ENCODE measurements around the gene LRRC39. TPM values are rescaled to one million over a fixed set of nuclear protein-coding genes. Genes with fewer than 3 reads are reported as not detected.
A peak's percentile ranks its signal among the peaks of the same experiment; 100 is the strongest.

Gene LRRC39
- total and polyA plus RNA-seq, 4 donors, result 0.12 to 1.4 (median 0.39) TPM

DNA sequence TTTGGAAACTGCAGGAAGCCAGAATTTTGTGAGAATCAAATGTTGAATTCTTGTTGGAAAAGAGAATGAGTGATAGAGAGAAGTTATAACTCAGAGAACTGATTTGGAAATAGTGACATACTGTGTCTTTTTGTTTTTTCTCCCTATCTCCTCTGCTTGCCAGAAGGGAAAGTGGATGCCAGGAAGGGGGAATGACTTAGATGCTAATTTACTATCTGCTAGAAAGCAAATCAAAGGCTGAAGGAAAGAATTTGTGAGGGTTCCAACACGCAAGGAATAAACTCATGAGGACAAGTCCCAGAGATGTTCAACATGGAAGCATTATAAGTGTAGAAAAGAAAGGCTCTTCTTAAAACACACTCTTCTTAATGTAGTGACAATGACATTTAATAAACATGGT is 20.5 kb upstream of the LRRC39 start:
- no peaks in the 10 kb centered on the region for H3K9me3 ChIP-seq (ENCODE audit: control insufficient read depth in 4 of 4, low read length in 3 of 4)
- DNase-seq (ENCODE audit: low spot score), result no peak
- H3K36me3 ChIP-seq (ENCODE audit: control insufficient read depth in 4 of 4, insufficient read depth in 3 of 4, low read depth in 1 of 4, low read length in 3 of 4), result peaks cover 6 to 31% (median 28%) of the 10 kb centered on the region in 4 donors
- 95% methylated on average over 1 of the region's 1 CpG for WGBS
- no peak overlapping the region for H3K4me3 ChIP-seq (ENCODE audit: low read depth in 1 of 3, low read length in 3 of 3)
- TF ChIP-seq RXRA (IDR thresholded peaks at IDR 0.05), result no peak
- no peak for TF ChIP-seq FOXA2 (IDR thresholded peaks at IDR 0.05)
- no peak for TF ChIP-seq SP1 (IDR thresholded peaks at IDR 0.05)
- TF ChIP-seq CTCF (IDR thresholded peaks at IDR 0.05; ENCODE audit: low read depth, low read length, missing input control), result no peak
- TF ChIP-seq, protein P1, sequence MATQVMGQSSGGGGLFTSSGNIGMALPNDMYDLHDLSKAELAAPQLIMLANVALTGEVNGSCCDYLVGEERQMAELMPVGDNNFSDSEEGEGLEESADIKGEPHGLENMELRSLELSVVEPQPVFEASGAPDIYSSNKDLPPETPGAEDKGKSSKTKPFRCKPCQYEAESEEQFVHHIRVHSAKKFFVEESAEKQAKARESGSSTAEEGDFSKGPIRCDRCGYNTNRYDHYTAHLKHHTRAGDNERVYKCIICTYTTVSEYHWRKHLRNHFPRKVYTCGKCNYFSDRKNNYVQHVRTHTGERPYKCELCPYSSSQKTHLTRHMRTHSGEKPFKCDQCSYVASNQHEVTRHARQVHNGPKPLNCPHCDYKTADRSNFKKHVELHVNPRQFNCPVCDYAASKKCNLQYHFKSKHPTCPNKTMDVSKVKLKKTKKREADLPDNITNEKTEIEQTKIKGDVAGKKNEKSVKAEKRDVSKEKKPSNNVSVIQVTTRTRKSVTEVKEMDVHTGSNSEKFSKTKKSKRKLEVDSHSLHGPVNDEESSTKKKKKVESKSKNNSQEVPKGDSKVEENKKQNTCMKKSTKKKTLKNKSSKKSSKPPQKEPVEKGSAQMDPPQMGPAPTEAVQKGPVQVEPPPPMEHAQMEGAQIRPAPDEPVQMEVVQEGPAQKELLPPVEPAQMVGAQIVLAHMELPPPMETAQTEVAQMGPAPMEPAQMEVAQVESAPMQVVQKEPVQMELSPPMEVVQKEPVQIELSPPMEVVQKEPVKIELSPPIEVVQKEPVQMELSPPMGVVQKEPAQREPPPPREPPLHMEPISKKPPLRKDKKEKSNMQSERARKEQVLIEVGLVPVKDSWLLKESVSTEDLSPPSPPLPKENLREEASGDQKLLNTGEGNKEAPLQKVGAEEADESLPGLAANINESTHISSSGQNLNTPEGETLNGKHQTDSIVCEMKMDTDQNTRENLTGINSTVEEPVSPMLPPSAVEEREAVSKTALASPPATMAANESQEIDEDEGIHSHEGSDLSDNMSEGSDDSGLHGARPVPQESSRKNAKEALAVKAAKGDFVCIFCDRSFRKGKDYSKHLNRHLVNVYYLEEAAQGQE (IDR thresholded peaks at IDR 0.05), result no peak
- no peak for TF ChIP-seq JUND (IDR thresholded peaks at IDR 0.05)
- no peak for TF ChIP-seq FOXA1 (IDR thresholded peaks at IDR 0.05)
- TF ChIP-seq RAD21 (IDR thresholded peaks at IDR 0.05), result no peak
- no peak for TF ChIP-seq YY1 (IDR thresholded peaks at IDR 0.05)
- TF ChIP-seq TAF1 (conservative IDR thresholded peaks at IDR 0.05), result no peak
- no peak for TF ChIP-seq GABPA (IDR thresholded peaks at IDR 0.05 in 1 of 2, conservative IDR thresholded peaks at IDR 0.05 in 1 of 2)
- TF ChIP-seq HNF4G (IDR thresholded peaks at IDR 0.05), result no peak
- no peak for TF ChIP-seq EGR1 (IDR thresholded peaks at IDR 0.05; ENCODE audit: low read depth in 2 of 2)
- TF ChIP-seq, protein P2, sequence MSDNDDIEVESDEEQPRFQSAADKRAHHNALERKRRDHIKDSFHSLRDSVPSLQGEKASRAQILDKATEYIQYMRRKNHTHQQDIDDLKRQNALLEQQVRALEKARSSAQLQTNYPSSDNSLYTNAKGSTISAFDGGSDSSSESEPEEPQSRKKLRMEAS (IDR thresholded peaks at IDR 0.05), result no peak
- TF ChIP-seq NR2F2 (IDR thresholded peaks at IDR 0.05), result no peak
- TF ChIP-seq, protein P3, sequence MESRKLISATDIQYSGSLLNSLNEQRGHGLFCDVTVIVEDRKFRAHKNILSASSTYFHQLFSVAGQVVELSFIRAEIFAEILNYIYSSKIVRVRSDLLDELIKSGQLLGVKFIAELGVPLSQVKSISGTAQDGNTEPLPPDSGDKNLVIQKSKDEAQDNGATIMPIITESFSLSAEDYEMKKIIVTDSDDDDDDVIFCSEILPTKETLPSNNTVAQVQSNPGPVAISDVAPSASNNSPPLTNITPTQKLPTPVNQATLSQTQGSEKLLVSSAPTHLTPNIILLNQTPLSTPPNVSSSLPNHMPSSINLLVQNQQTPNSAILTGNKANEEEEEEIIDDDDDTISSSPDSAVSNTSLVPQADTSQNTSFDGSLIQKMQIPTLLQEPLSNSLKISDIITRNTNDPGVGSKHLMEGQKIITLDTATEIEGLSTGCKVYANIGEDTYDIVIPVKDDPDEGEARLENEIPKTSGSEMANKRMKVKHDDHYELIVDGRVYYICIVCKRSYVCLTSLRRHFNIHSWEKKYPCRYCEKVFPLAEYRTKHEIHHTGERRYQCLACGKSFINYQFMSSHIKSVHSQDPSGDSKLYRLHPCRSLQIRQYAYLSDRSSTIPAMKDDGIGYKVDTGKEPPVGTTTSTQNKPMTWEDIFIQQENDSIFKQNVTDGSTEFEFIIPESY (IDR thresholded peaks at IDR 0.05), result no peak
- no peaks in the 10 kb centered on the region for H3K27me3 ChIP-seq (ENCODE audit: control insufficient read depth in 4 of 4, insufficient read depth in 4 of 4, low read length in 3 of 4)
- H3K4me1 ChIP-seq (ENCODE audit: control insufficient read depth in 4 of 4, insufficient read depth in 4 of 4, low read length in 3 of 4), result no peaks in the 10 kb centered on the region
- H3K9ac ChIP-seq (ENCODE audit: low read depth in 1 of 2, low read length in 2 of 2), result no peak overlapping the region
- no peak overlapping the region for H3K27ac ChIP-seq (ENCODE audit: low read depth in 1 of 2, low read length in 2 of 2)

DNA sequence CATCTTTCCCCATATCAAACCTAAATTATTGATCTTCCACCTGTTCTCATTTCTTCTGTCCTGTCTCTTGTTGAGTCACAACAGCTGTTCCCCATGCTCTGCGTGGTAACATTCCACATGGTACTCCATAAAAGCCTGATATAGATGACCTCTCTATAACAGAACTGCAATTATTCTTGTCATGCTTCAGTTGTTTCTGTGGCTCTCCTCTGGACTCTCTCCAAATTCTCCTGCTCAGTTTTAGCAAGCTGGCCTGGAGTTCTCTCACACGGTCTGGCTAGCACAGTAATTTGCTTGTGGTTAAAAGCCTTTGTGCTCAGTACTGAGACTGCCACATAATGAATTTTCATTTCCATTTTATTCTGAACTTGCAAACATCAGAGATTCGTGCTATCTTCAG is 10.6 kb upstream of the LRRC39 start:
- no peak for TF ChIP-seq YY1 (IDR thresholded peaks at IDR 0.05)
- TF ChIP-seq, protein P2 (IDR thresholded peaks at IDR 0.05), result no peak
- no peak for TF ChIP-seq EGR1 (IDR thresholded peaks at IDR 0.05; ENCODE audit: low read depth in 2 of 2)
- TF ChIP-seq RXRA (IDR thresholded peaks at IDR 0.05), result no peak
- 27% methylated on average over 3 of the region's 3 CpGs for WGBS
- DNase-seq (ENCODE audit: low spot score), result no peak
- Histone ChIP-seq H3K36me3 (ENCODE audit: control insufficient read depth in 4 of 4, insufficient read depth in 3 of 4, low read depth in 1 of 4, low read length in 3 of 4) (peaks cover 0 to 3% (median 0%) of the 10 kb centered on the region in 4 donors), H3K27ac (ENCODE audit: low read depth in 1 of 2, low read length in 2 of 2) (peak overlapping the region; percentile 10 to 42), H3K27me3 (ENCODE audit: control insufficient read depth in 4 of 4, insufficient read depth in 4 of 4, low read length in 3 of 4) (no peaks in the 10 kb centered on the region), H3K9me3 (ENCODE audit: control insufficient read depth in 4 of 4, low read length in 3 of 4) (no peaks in the 10 kb centered on the region), H3K4me1 (ENCODE audit: control insufficient read depth in 4 of 4, insufficient read depth in 4 of 4, low read length in 3 of 4) (peaks cover 5 to 22% (median 15%) of the 10 kb centered on the region in 4 donors), H3K4me3 (ENCODE audit: low read depth in 1 of 3, low read length in 3 of 3) (no peak overlapping the region), H3K9ac (ENCODE audit: low read depth in 1 of 2, low read length in 2 of 2) (peak overlapping the region in 1 of 2 donors; percentile 61)
